H9 (cell line): ENCODE results near the gene RPP30. TPM values are rescaled to one million over a fixed set of nuclear protein-coding genes. Genes with fewer than 3 reads are reported as not detected.

Source experiments
- DNase-seq: peaks from one replicate; pipeline ENCODE4 v3.0.0-alpha.2; 2017
- H2AFZ ChIP-seq: one replicate; pipeline ENCODE4 v1.6.1; 2013; ENCODE audit warnings: mild to moderate bottlenecking, low read length, control low read depth, moderate library complexity
- H2AK5ac ChIP-seq: 2 replicates; pipeline ENCODE4 v1.6.1; 2013; ENCODE audit warnings: low read length, control low read depth, mixed read lengths; ENCODE audit not compliant: insufficient read length
- H2BK120ac ChIP-seq: one replicate; pipeline ENCODE4 v1.6.1; 2013; ENCODE audit warnings: low read depth, mild to moderate bottlenecking, low read length, control low read depth, inconsistent platforms; ENCODE audit not compliant: poor library complexity, severe bottlenecking
- H2BK12ac ChIP-seq: 2 replicates; pipeline ENCODE4 v1.6.1; 2013; ENCODE audit warnings: low read length, control low read depth, mixed read lengths, low read depth; ENCODE audit not compliant: insufficient read length
- H2BK15ac ChIP-seq: 2 replicates; pipeline ENCODE4 v1.6.1; 2013; ENCODE audit warnings: low read depth, low read length, control low read depth
- H2BK20ac ChIP-seq: one replicate; pipeline ENCODE4 v1.6.1; 2013; ENCODE audit warnings: low read depth, mild to moderate bottlenecking, low read length, control low read depth, inconsistent platforms; ENCODE audit not compliant: poor library complexity, severe bottlenecking
- H2BK5ac ChIP-seq: 2 replicates; pipeline ENCODE4 v1.6.1; 2013; ENCODE audit warnings: low read length, control low read depth, mixed read lengths; ENCODE audit not compliant: insufficient read length
- H3K14ac ChIP-seq: 2 replicates; pipeline ENCODE4 v1.6.1; 2013; ENCODE audit warnings: low read length, control low read depth; ENCODE audit not compliant: insufficient read depth
- H3K18ac ChIP-seq: 2 replicates; pipeline ENCODE4 v1.6.1; 2013; ENCODE audit warnings: low read depth, mild to moderate bottlenecking, mixed read lengths, low read length, control low read depth; ENCODE audit not compliant: insufficient read length
- H3K23ac ChIP-seq: 2 replicates; pipeline ENCODE4 v1.6.1; 2013; ENCODE audit warnings: low read length, control low read depth, mixed read lengths, low read depth; ENCODE audit not compliant: insufficient read length
- H3K23me2 ChIP-seq: 2 replicates; pipeline ENCODE4 v1.6.1; 2013; ENCODE audit warnings: low read depth, mild to moderate bottlenecking, mixed read lengths, low read length, control low read depth; ENCODE audit not compliant: insufficient read length, poor library complexity, severe bottlenecking
- H3K27ac ChIP-seq: 2 replicates; pipeline ENCODE4 v1.5.1; 2013; ENCODE audit warnings: low read length, control low read depth, mixed read lengths, low read depth; ENCODE audit not compliant: insufficient read length
- H3K27me3 ChIP-seq: 2 replicates; pipeline ENCODE4 v1.6.1; 2013; ENCODE audit warnings: low read length, control low read depth, inconsistent platforms; ENCODE audit not compliant: insufficient read depth
- H3K4ac ChIP-seq: 2 replicates; pipeline ENCODE4 v1.6.1; 2013; ENCODE audit warnings: low read depth, mild to moderate bottlenecking, control low read depth, inconsistent platforms, low read length, moderate library complexity
- H3K4me1 ChIP-seq: 2 replicates; pipeline ENCODE4 v1.6.1; 2013; ENCODE audit warnings: low read length, control low read depth, inconsistent platforms; ENCODE audit not compliant: insufficient read depth
- H3K4me2 ChIP-seq: 2 replicates; pipeline ENCODE4 v1.6.1; 2013; ENCODE audit warnings: low read length, control low read depth, mixed read lengths; ENCODE audit not compliant: insufficient read length, insufficient read depth
- H3K56ac ChIP-seq: 2 replicates; pipeline ENCODE4 v1.6.1; 2013; ENCODE audit warnings: low read depth, mild to moderate bottlenecking, mixed read lengths, low read length, control low read depth; ENCODE audit not compliant: insufficient read length
- H3K79me1 ChIP-seq: 2 replicates; pipeline ENCODE4 v1.6.1; 2013; ENCODE audit warnings: low read depth, mild to moderate bottlenecking, moderate library complexity, low read length, control low read depth, inconsistent platforms; ENCODE audit not compliant: insufficient read depth, poor library complexity, severe bottlenecking
- H3K79me2 ChIP-seq: 2 replicates; pipeline ENCODE4 v1.6.1; 2013; ENCODE audit warnings: low read length, control low read depth, inconsistent platforms; ENCODE audit not compliant: insufficient read depth
- H3K9ac ChIP-seq: 2 replicates; pipeline ENCODE4 v1.6.1; 2013; ENCODE audit warnings: low read length, control low read depth, mixed read lengths; ENCODE audit not compliant: insufficient read length; ENCODE audit errors: extremely low read depth
- H3K9me3 ChIP-seq: one replicate; pipeline ENCODE4 v1.6.1; 2013; ENCODE audit warnings: low read depth, low read length, inconsistent platforms; ENCODE audit not compliant: control insufficient read depth
- H3T11ph ChIP-seq: one replicate; pipeline ENCODE4 v1.6.1; 2013; ENCODE audit warnings: mild to moderate bottlenecking, low read length, control low read depth, inconsistent platforms
- H4K20me1 ChIP-seq: one replicate; pipeline ENCODE4 v1.6.1; 2013; ENCODE audit not compliant: control insufficient read depth, insufficient read length, insufficient read depth
- H4K5ac ChIP-seq: 2 replicates; pipeline ENCODE4 v1.6.1; 2013; ENCODE audit warnings: low read depth, mild to moderate bottlenecking, mixed read lengths, low read length, control low read depth; ENCODE audit not compliant: insufficient read length
- H4K8ac ChIP-seq: replicated peaks from 2 replicates; pipeline ENCODE4 v1.6.1; 2013; ENCODE audit warnings: low read length, control low read depth, mixed read lengths, low read depth; ENCODE audit not compliant: insufficient read length
- H4K91ac ChIP-seq: 2 replicates; pipeline ENCODE4 v1.6.1; 2013; ENCODE audit warnings: low read depth, mild to moderate bottlenecking, moderate library complexity, mixed read lengths, low read length, control low read depth; ENCODE audit not compliant: insufficient read length
- H3K27ac Mint-ChIP-seq, 3 experiments: 2 replicates in 2 of 3; 3 replicates in 1 of 3; pipeline ENCODE4 v1.8.0; 2020 to 2021; ENCODE audit warnings: mixed read lengths in 3 of 3, mild to moderate bottlenecking in 1 of 3, moderate library complexity in 1 of 3
- H3K27me3 Mint-ChIP-seq: 2 replicates; pipeline ENCODE4 v1.8.0; 2021; ENCODE audit warnings: low read depth, mild to moderate bottlenecking, moderate library complexity, mixed read lengths
- H3K36me3 Mint-ChIP-seq, 3 experiments: 2 replicates in 2 of 3; 3 replicates in 1 of 3; pipeline ENCODE4 v1.8.0; 2020 to 2021; ENCODE audit warnings: low read depth in 3 of 3, mixed read lengths in 3 of 3; ENCODE audit not compliant: insufficient read depth in 1 of 3
- H3K4me1 Mint-ChIP-seq, 2 experiments: 2 replicates each; pipeline ENCODE4 v1.8.0; 2020; ENCODE audit warnings: mixed read lengths in 2 of 2
- H3K4me3 Mint-ChIP-seq, 2 experiments: 2 replicates in 1 of 2; 3 replicates in 1 of 2; pipeline ENCODE4 v1.8.0; 2020 to 2021; ENCODE audit warnings: mild to moderate bottlenecking in 2 of 2, mixed read lengths in 2 of 2, moderate library complexity in 1 of 2
- H3K9me3 Mint-ChIP-seq, 2 experiments: 2 replicates in 1 of 2; 3 replicates in 1 of 2; pipeline ENCODE4 v1.8.0; 2020; ENCODE audit warnings: mild to moderate bottlenecking in 2 of 2, mixed read lengths in 2 of 2, moderate library complexity in 1 of 2
- WGBS: extraction: QIAGEN DNeasy Blood & Tissue Kit; methylation state at CpG from one replicate; pipeline ENCODE4 v1.1.7; 2013; ENCODE audit warnings: missing lambda C conversion rate, low lambda C conversion rate, mixed read lengths; ENCODE audit not compliant: insufficient read length; ENCODE audit errors: extremely low coverage; 5-methylcytosine and 5-hydroxymethylcytosine counted together
- total RNA-seq: library from RNA; stranded (reverse); gene quantifications from 2 replicates; pipeline ENCODE4 v1.2.1, GENCODE V29; 2021
- TF ChIP-seq, protein P1 (sequence below): fragments of 200-600 bp; sonication (generic); conservative IDR thresholded peaks from 3 replicates; pipeline ENCODE4 v1.8.0; 2021; ENCODE audit warnings: antibody characterized with exemption, mild to moderate bottlenecking

Gene RPP30
- total RNA-seq, 1 experiment from 2014 or later = 77.7 TPM

DNA sequence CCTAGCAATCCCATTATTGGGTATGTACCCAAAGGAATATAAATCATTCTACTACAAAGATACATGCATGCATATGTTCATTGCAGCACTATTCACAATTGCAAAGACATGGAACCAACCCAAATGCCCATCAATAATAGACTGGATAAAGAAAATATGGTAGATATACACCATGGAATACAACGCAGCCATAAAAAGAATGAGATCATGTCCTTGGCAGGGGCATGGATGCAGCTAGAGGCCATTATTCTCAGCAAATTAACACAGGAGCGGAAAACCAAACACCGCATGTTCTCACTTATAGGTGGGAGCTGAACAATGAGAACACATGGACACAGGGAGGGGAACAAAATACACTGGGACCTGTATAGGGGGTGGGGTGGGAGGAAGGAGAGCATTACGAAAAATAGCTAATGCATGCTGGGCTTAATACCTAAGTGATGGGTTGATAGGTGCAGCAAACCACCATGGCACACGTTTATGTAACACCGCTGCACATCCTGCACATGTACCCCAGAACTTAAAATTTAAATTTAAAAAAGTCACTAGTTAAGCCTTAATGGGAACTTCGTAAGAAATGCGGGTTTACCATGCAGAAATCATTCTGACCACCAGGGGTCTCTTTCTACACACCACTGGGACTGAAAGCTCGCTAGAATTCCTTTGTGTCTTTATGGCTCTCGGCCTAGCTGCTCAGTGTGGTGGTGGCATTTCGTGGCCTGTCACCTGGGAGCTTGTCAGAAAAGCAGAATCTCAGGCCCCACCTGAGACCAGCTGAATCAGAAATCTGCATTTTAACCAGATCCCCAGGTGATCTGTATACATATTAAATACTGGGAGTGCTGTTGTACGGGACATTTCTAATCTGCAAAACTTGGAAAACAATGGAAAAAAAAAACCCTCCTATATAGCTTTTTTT, 39.6 kb downstream of the RPP30 start:
- peaks cover 63% of the 10 kb centered on the region for H3K27me3 Mint-ChIP-seq
- no peak overlapping the region for H4K5ac ChIP-seq
- H3K9ac ChIP-seq = no peak overlapping the region
- no peak overlapping the region for H3K4me3 Mint-ChIP-seq
- H3K27me3 ChIP-seq = peaks cover 20% of the 10 kb centered on the region; the same call in 1 of the 2 replicates
- peaks cover 11 to 16% of the 10 kb centered on the region in 2 experiments for H3K4me1 Mint-ChIP-seq
- H3K23me2 ChIP-seq = no peaks in the 10 kb centered on the region
- H4K91ac ChIP-seq = no peak overlapping the region
- H3K4ac ChIP-seq = no peak overlapping the region
- H3K23ac ChIP-seq = no peak overlapping the region
- H3K36me3 Mint-ChIP-seq = peaks cover 0 to 6% (median 0%) of the 10 kb centered on the region in 3 experiments; a peak in 3 of 7 replicates
- H3K79me1 ChIP-seq = no peaks in the 10 kb centered on the region
- DNase-seq = peak; percentile 67
- TF ChIP-seq, protein P1, sequence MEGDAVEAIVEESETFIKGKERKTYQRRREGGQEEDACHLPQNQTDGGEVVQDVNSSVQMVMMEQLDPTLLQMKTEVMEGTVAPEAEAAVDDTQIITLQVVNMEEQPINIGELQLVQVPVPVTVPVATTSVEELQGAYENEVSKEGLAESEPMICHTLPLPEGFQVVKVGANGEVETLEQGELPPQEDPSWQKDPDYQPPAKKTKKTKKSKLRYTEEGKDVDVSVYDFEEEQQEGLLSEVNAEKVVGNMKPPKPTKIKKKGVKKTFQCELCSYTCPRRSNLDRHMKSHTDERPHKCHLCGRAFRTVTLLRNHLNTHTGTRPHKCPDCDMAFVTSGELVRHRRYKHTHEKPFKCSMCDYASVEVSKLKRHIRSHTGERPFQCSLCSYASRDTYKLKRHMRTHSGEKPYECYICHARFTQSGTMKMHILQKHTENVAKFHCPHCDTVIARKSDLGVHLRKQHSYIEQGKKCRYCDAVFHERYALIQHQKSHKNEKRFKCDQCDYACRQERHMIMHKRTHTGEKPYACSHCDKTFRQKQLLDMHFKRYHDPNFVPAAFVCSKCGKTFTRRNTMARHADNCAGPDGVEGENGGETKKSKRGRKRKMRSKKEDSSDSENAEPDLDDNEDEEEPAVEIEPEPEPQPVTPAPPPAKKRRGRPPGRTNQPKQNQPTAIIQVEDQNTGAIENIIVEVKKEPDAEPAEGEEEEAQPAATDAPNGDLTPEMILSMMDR = peak; percentile 89
- H2AFZ ChIP-seq = no peak overlapping the region
- H3K9me3 Mint-ChIP-seq = peaks cover 0 to 5% of the 10 kb centered on the region in 2 experiments; a peak in 2 of 5 replicates
- no peak overlapping the region for H3T11ph ChIP-seq
- H2BK15ac ChIP-seq = no peak overlapping the region
- H4K20me1 ChIP-seq = no peaks in the 10 kb centered on the region
- H3K56ac ChIP-seq = no peak overlapping the region
- no peak overlapping the region for H3K27ac ChIP-seq
- no peak overlapping the region for H2AK5ac ChIP-seq
- H3K4me2 ChIP-seq = no peak overlapping the region
- no peaks in the 10 kb centered on the region for H3K79me2 ChIP-seq
- no peak overlapping the region for H3K14ac ChIP-seq
- WGBS = no CpG with 5 or more reads among the region's 12 CpGs
- H3K27ac Mint-ChIP-seq = no peak overlapping the region
- no peak overlapping the region for H4K8ac ChIP-seq
- no peak overlapping the region for H2BK5ac ChIP-seq
- no peak overlapping the region for H2BK12ac ChIP-seq
- no peak overlapping the region for H2BK20ac ChIP-seq
- no peak overlapping the region for H3K18ac ChIP-seq
- no peak overlapping the region for H2BK120ac ChIP-seq
- no peaks in the 10 kb centered on the region for H3K9me3 ChIP-seq
- no peaks in the 10 kb centered on the region for H3K4me1 ChIP-seq
